ENCODE results near the gene UNK. TPM values are rescaled to one million over a fixed set of nuclear protein-coding genes. Genes with fewer than 3 reads are reported as not detected.

Gene UNK
- total RNA-seq, 2 donors from 2014 or later: 31.0 to 51.7 TPM

- peaks cover 3 to 28% of the 10 kb centered on the region in 2 donors for H3K4me1 ChIP-seq (ENCODE audit: control insufficient read depth in 1 of 2, low read depth in 2 of 2)
- H3K36me3 ChIP-seq: peaks cover 4% of the 10 kb centered on the region
- no peak for DNase-seq (ENCODE audit: low spot score)
- H3K27ac ChIP-seq: no peak overlapping the region
- TF ChIP-seq CTCF (IDR thresholded peaks at IDR 0.05): no peak
- no peak for ATAC-seq (ENCODE audit: insufficient number of reproducible peaks, low FRiP score, low read depth)
- no peaks in the 10 kb centered on the region for H3K9me3 ChIP-seq
- no peaks in the 10 kb centered on the region for H3K27me3 ChIP-seq (replicated peaks; ENCODE audit: insufficient read depth)
- H3K4me3 ChIP-seq: peak overlapping the region; percentile 73
Observed at GRCh38 chr17:75754378-75755204, 30.0 kb upstream of the UNK start.

- Histone ChIP-seq H3K4me3 (no peak overlapping the region), H3K4me1 (ENCODE audit: control insufficient read depth in 1 of 2, low read depth in 2 of 2) (peaks cover 3 to 21% of the 10 kb centered on the region in 2 donors), H3K36me3 (peaks cover 4% of the 10 kb centered on the region), H3K27me3 (replicated peaks; ENCODE audit: insufficient read depth) (no peaks in the 10 kb centered on the region), H3K9me3 (no peaks in the 10 kb centered on the region), H3K27ac (no peak overlapping the region)
- ATAC-seq (ENCODE audit: insufficient number of reproducible peaks, low FRiP score, low read depth) (no peak), DNase-seq (ENCODE audit: low spot score) (no peak)
- no peak for TF ChIP-seq CTCF (IDR thresholded peaks at IDR 0.05)
Observed at GRCh38 chr17:75755205-75755901, 29.3 kb upstream of the UNK start.

- Histone ChIP-seq H3K36me3 (peaks cover 4% of the 10 kb centered on the region), H3K4me3 (no peak overlapping the region), H3K27me3 (replicated peaks; ENCODE audit: insufficient read depth) (no peaks in the 10 kb centered on the region), H3K4me1 (ENCODE audit: control insufficient read depth in 1 of 2, low read depth in 2 of 2) (peaks cover 3 to 16% of the 10 kb centered on the region in 2 donors), H3K27ac (no peak overlapping the region), H3K9me3 (no peaks in the 10 kb centered on the region)
- no peak for TF ChIP-seq CTCF (IDR thresholded peaks at IDR 0.05)
- ATAC-seq (ENCODE audit: insufficient number of reproducible peaks, low FRiP score, low read depth) (no peak), DNase-seq (ENCODE audit: low spot score) (no peak)
Observed at GRCh38 chr17:75755990-75756389, 28.6 kb upstream of the UNK start.

- DNase-seq (ENCODE audit: low spot score) (no peak), ATAC-seq (ENCODE audit: insufficient number of reproducible peaks, low FRiP score, low read depth) (no peak)
- no peak for TF ChIP-seq CTCF (IDR thresholded peaks at IDR 0.05)
- H3K27ac ChIP-seq: no peak overlapping the region
- H3K27me3 ChIP-seq (replicated peaks; ENCODE audit: insufficient read depth): no peaks in the 10 kb centered on the region
- H3K9me3 ChIP-seq: no peaks in the 10 kb centered on the region
- peaks cover 3 to 16% of the 10 kb centered on the region in 2 donors for H3K4me1 ChIP-seq (ENCODE audit: control insufficient read depth in 1 of 2, low read depth in 2 of 2)
- no peak overlapping the region for H3K4me3 ChIP-seq
- peaks cover 4% of the 10 kb centered on the region for H3K36me3 ChIP-seq
Observed at GRCh38 chr17:75756451-75757085, 28.0 kb upstream of the UNK start.

GRCh38 chr17:75757086-75757681, 27.4 kb upstream of the UNK start:
- H3K36me3 ChIP-seq: peaks cover 4% of the 10 kb centered on the region
- ATAC-seq (ENCODE audit: insufficient number of reproducible peaks, low FRiP score, low read depth): no peak
- no peak for TF ChIP-seq CTCF (IDR thresholded peaks at IDR 0.05)

More at GRCh38 chr17:75757086-75757681, 27.4 kb upstream of the UNK start:
- no peak for DNase-seq (ENCODE audit: low spot score)
- Histone ChIP-seq H3K4me3 (no peak overlapping the region), H3K4me1 (ENCODE audit: control insufficient read depth in 1 of 2, low read depth in 2 of 2) (peaks cover 3 to 16% of the 10 kb centered on the region in 2 donors), H3K27me3 (replicated peaks; ENCODE audit: insufficient read depth) (no peaks in the 10 kb centered on the region), H3K27ac (no peak overlapping the region), H3K9me3 (no peaks in the 10 kb centered on the region)
